ENCODE data around the gene DEPDC4.

GRCh38 chr12:100248886-100249285 lies 18.0 kb downstream of the DEPDC4 start:
- no peak for TF ChIP-seq RCOR1 (IDR thresholded peaks at IDR 0.05; ENCODE audit: insufficient replicate concordance, low read length)
- TF ChIP-seq CTCF (conservative IDR thresholded peaks at IDR 0.05; ENCODE audit: low read depth, low read length), result no peak
- TF ChIP-seq ELK1 (IDR thresholded peaks at IDR 0.05; ENCODE audit: borderline replicate concordance, low read depth, low read length), result no peak
- no peak for TF ChIP-seq RFX5 (IDR thresholded peaks at IDR 0.05; ENCODE audit: low read depth, low read length)
- TF ChIP-seq POLR2A (IDR thresholded peaks at IDR 0.05; ENCODE audit: low read depth, low read length), result no peak
- no peak for TF ChIP-seq BHLHE40 (IDR thresholded peaks at IDR 0.05; ENCODE audit: low read depth, low read length)
- no peak for TF ChIP-seq RAD21 (IDR thresholded peaks at IDR 0.05; ENCODE audit: low read length)
- no peak for TF ChIP-seq SMC3 (IDR thresholded peaks at IDR 0.05; ENCODE audit: low read depth, low read length)
- TF ChIP-seq USF2 (IDR thresholded peaks at IDR 0.05; ENCODE audit: low read depth, low read length), result no peak
- TF ChIP-seq MXI1 (IDR thresholded peaks at IDR 0.05; ENCODE audit: borderline replicate concordance, low read depth, low read length), result no peak
- TF ChIP-seq CHD1 (IDR thresholded peaks at IDR 0.05; ENCODE audit: low read depth, low read length), result no peak

All from IMR-90 (cell line).